HepG2 (cell line): ENCODE results near the gene ZMYND8. TPM values are rescaled to one million over a fixed set of nuclear protein-coding genes. Genes with fewer than 3 reads are reported as not detected.
A peak's percentile ranks its signal among the peaks of the same experiment; 100 is the strongest.

Experiments
- DR1 ChIP-seq: sonication (generic); formaldehyde crosslinking; IDR thresholded peaks from 2 replicates; pipeline ENCODE4 v1.8.0; 2021; ENCODE audit warnings: mild to moderate bottlenecking, missing genetic modification reagents, inconsistent platforms
- ELF4 ChIP-seq: sonication (generic); formaldehyde crosslinking; IDR thresholded peaks from 2 replicates; pipeline ENCODE4 v1.5.0; 2020; ENCODE audit warnings: missing genetic modification reagents, mild to moderate bottlenecking, moderate library complexity, borderline replicate concordance
- GATAD2A ChIP-seq: IDR thresholded peaks from 2 replicates; pipeline ENCODE4 v1.6.1; 2016
- POLR2A ChIP-seq, 2 experiments: IDR thresholded peaks; 2 replicates each; pipeline ENCODE4 v1.6.1; 2011; ENCODE audit warnings: low read depth in 2 of 2, low read length in 2 of 2, mild to moderate bottlenecking in 1 of 2, moderate library complexity in 1 of 2; ENCODE audit not compliant: insufficient read depth in 1 of 2
- ZNF329 ChIP-seq: sonication (generic); formaldehyde crosslinking; IDR thresholded peaks from 2 replicates; pipeline ENCODE4 v1.9.0; 2021; ENCODE audit warnings: low read depth, mild to moderate bottlenecking, missing genetic modification reagents
- ZNF646 ChIP-seq: sonication (generic); formaldehyde crosslinking; IDR thresholded peaks from 2 replicates; pipeline ENCODE4 v1.9.0; 2021; ENCODE audit warnings: mild to moderate bottlenecking, missing genetic modification reagents
- polyA plus RNA-seq, 8 experiments: library from polyadenylated mRNA; depleted of rRNA in 3 of 8; stranded (reverse) in 7 of 8; unstranded in 1 of 8; fragments of >200 nt; fragmentation: Illumina TruSeq in 4 of 8; extraction: Trizol in 4 of 8; gene quantifications; 2 replicates each; pipeline versions ENCODE4 v1.2.1 to v1.2.3, GENCODE V29; 2011 to 2016; ENCODE audit warnings: low read depth in 4 of 8, missing spikeins in 1 of 8, mixed read lengths in 1 of 8; ENCODE audit not compliant: insufficient read depth in 1 of 8
- total RNA-seq, 5 experiments: library from RNA; depleted of rRNA; stranded (reverse); fragments of >200 nt; fragmentation: Illumina TruSeq; extraction: Trizol; gene quantifications; 2 replicates each; pipeline ENCODE4 v1.2.3, GENCODE V29; 2016; ENCODE audit warnings: low read depth in 1 of 5
- TF ChIP-seq, protein P1 (sequence below): sonication (generic); formaldehyde crosslinking; IDR thresholded peaks from 2 replicates; pipeline ENCODE4 v1.4.0; 2020; ENCODE audit warnings: mild to moderate bottlenecking, missing genetic modification reagents
- TF ChIP-seq, protein P2 (sequence below): IDR thresholded peaks from 2 replicates; pipeline ENCODE4 v1.6.1; 2016; ENCODE audit warnings: low read depth, control low read depth
- TF ChIP-seq, protein P3 (sequence below): sonication (generic); formaldehyde crosslinking; IDR thresholded peaks from 2 replicates; pipeline ENCODE4 v1.4.0; 2020; ENCODE audit warnings: mild to moderate bottlenecking, missing genetic modification reagents
- TF ChIP-seq, protein P4 (sequence below): sonication (generic); formaldehyde crosslinking; IDR thresholded peaks from 2 replicates; pipeline ENCODE4 v1.5.0; 2020; ENCODE audit warnings: mild to moderate bottlenecking, missing genetic modification reagents, borderline replicate concordance

The ZMYND8 gene
- total and polyA plus RNA-seq, 2 of the 13 experiments (the other 11 are each of a cell fraction or from before 2014, with no cell fraction given), result 53.9 to 84.7 TPM

DNA sequence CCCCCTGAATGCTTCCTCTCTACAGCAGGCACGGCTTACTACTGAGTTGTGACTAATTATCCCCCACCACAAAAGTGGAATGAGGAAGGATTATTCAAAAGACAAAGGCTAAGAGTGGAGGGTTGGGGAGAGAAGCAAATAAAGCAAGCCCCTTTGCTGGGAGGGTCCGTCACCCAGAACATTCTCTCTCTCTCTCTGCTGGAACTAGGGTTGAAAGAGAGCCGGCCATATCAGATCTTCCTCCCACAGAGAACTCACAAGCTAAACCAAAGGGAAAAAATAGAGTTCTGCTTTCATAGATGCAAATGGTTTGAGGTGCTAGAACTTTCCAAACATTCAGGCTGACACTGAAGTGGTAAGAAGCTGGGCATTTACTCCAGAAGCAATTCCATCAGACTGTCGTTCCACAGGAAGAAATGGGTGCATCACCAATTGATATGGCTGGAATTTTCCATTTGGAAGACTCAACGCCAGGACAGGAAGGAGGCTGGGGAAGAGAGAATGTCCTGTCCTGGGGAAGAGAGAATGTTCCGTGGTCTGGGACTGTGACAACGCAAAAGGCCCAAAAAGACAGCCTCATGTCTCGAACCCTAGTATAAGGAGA is 7.9 kb downstream of the ZMYND8 start (continued):
- TF ChIP-seq, protein P1, sequence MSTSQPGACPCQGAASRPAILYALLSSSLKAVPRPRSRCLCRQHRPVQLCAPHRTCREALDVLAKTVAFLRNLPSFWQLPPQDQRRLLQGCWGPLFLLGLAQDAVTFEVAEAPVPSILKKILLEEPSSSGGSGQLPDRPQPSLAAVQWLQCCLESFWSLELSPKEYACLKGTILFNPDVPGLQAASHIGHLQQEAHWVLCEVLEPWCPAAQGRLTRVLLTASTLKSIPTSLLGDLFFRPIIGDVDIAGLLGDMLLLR, result no peak
- TF ChIP-seq ZNF329 (CRISPR knock-in tag) (no peak), GATAD2A (CRISPR knock-in tag) (0 out of 2 replicates have a peak, but pooled peaks have one; percentile 25), POLR2A (IDR thresholded peaks at IDR 0.05; ENCODE audit: insufficient read depth in 1 of 2, low read depth in 2 of 2, low read length in 2 of 2) (no peak), DR1 (CRISPR knock-in tag) (no peak), ELF4 (CRISPR knock-in tag) (no peak), ZNF646 (no peak)
- TF ChIP-seq, protein P2, sequence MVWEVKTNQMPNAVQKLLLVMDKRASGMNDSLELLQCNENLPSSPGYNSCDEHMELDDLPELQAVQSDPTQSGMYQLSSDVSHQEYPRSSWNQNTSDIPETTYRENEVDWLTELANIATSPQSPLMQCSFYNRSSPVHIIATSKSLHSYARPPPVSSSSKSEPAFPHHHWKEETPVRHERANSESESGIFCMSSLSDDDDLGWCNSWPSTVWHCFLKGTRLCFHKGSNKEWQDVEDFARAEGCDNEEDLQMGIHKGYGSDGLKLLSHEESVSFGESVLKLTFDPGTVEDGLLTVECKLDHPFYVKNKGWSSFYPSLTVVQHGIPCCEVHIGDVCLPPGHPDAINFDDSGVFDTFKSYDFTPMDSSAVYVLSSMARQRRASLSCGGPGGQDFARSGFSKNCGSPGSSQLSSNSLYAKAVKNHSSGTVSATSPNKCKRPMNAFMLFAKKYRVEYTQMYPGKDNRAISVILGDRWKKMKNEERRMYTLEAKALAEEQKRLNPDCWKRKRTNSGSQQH (CRISPR knock-in tag), result 0 out of 2 replicates have a peak, but pooled peaks have one; percentile 24
- TF ChIP-seq, protein P3, sequence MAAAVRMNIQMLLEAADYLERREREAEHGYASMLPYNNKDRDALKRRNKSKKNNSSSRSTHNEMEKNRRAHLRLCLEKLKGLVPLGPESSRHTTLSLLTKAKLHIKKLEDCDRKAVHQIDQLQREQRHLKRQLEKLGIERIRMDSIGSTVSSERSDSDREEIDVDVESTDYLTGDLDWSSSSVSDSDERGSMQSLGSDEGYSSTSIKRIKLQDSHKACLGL (CRISPR knock-in tag), result no peak
- TF ChIP-seq, protein P4, sequence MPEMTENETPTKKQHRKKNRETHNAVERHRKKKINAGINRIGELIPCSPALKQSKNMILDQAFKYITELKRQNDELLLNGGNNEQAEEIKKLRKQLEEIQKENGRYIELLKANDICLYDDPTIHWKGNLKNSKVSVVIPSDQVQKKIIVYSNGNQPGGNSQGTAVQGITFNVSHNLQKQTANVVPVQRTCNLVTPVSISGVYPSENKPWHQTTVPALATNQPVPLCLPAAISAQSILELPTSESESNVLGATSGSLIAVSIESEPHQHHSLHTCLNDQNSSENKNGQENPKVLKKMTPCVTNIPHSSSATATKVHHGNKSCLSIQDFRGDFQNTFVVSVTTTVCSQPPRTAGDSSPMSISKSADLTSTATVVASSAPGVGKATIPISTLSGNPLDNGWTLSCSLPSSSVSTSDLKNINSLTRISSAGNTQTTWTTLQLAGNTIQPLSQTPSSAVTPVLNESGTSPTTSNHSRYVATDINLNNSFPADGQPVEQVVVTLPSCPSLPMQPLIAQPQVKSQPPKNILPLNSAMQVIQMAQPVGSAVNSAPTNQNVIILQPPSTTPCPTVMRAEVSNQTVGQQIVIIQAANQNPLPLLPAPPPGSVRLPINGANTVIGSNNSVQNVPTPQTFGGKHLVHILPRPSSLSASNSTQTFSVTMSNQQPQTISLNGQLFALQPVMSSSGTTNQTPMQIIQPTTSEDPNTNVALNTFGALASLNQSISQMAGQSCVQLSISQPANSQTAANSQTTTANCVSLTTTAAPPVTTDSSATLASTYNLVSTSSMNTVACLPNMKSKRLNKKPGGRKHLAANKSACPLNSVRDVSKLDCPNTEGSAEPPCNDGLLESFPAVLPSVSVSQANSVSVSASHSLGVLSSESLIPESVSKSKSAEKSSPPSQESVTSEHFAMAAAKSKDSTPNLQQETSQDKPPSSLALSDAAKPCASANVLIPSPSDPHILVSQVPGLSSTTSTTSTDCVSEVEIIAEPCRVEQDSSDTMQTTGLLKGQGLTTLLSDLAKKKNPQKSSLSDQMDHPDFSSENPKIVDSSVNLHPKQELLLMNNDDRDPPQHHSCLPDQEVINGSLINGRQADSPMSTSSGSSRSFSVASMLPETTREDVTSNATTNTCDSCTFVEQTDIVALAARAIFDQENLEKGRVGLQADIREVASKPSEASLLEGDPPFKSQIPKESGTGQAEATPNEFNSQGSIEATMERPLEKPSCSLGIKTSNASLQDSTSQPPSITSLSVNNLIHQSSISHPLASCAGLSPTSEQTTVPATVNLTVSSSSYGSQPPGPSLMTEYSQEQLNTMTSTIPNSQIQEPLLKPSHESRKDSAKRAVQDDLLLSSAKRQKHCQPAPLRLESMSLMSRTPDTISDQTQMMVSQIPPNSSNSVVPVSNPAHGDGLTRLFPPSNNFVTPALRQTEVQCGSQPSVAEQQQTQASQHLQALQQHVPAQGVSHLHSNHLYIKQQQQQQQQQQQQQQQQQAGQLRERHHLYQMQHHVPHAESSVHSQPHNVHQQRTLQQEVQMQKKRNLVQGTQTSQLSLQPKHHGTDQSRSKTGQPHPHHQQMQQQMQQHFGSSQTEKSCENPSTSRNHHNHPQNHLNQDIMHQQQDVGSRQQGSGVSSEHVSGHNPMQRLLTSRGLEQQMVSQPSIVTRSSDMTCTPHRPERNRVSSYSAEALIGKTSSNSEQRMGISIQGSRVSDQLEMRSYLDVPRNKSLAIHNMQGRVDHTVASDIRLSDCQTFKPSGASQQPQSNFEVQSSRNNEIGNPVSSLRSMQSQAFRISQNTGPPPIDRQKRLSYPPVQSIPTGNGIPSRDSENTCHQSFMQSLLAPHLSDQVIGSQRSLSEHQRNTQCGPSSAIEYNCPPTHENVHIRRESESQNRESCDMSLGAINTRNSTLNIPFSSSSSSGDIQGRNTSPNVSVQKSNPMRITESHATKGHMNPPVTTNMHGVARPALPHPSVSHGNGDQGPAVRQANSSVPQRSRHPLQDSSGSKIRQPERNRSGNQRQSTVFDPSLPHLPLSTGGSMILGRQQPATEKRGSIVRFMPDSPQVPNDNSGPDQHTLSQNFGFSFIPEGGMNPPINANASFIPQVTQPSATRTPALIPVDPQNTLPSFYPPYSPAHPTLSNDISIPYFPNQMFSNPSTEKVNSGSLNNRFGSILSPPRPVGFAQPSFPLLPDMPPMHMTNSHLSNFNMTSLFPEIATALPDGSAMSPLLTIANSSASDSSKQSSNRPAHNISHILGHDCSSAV (CRISPR knock-in tag), result no peak
